HG03378 (cell line): Measurements from ENCODE around the gene BTBD1.

Source experiments
- ATAC-seq: cut with Tn5 transposase; IDR thresholded peaks from one replicate; pipeline ENCODE4 v1.9.1; 2021; ENCODE audit warnings: mild to moderate bottlenecking, moderate library complexity; ENCODE audit not compliant: unreplicated experiment

The BTBD1 gene

GRCh38 chr15:82995076-82995475, 72.0 kb downstream of the BTBD1 start:
- ATAC-seq: no peak

GRCh38 chr15:82993144-82993543, 73.9 kb downstream of the BTBD1 start:
- ATAC-seq: no peak

- no peak for ATAC-seq
Observed at GRCh38 chr15:82992436-82992998, 74.5 kb downstream of the BTBD1 start.

GRCh38 chr15:82986442-82986780, 80.6 kb downstream of the BTBD1 start:
- peak; percentile 6 for ATAC-seq

- ATAC-seq: peak; percentile 92
Observed at GRCh38 chr15:82985688-82986441, 81.2 kb downstream of the BTBD1 start, which contains the start of gene RAMAC. Gene RAMAC (plus strand): TSS chr15:82986210. CDS start chr15:82989019, 2,809 bp downstream.

GRCh38 chr15:82980981-82981380, 86.1 kb downstream of the BTBD1 start:
- no peak for ATAC-seq

- no peak for ATAC-seq
Observed at GRCh38 chr15:82979726-82980125, 87.3 kb downstream of the BTBD1 start.

GRCh38 chr15:82978438-82978837, 88.6 kb downstream of the BTBD1 start:
- no peak for ATAC-seq

GRCh38 chr15:82977076-82977475, 90.0 kb downstream of the BTBD1 start:
- no peak for ATAC-seq

- no peak for ATAC-seq
Observed at GRCh38 chr15:82972990-82973389, 94.1 kb downstream of the BTBD1 start.

GRCh38 chr15:82971218-82971984, 95.7 kb downstream of the BTBD1 start:
- ATAC-seq: no peak

GRCh38 chr15:82970696-82971095, 96.4 kb downstream of the BTBD1 start:
- no peak for ATAC-seq

- no peak for ATAC-seq
Observed at GRCh38 chr15:82970078-82970686, 96.9 kb downstream of the BTBD1 start.

- ATAC-seq: no peak
Observed at GRCh38 chr15:82969353-82969752, 97.7 kb downstream of the BTBD1 start.

- no peak for ATAC-seq
Observed at GRCh38 chr15:82968066-82968465, 99.0 kb downstream of the BTBD1 start.

- peak; percentile 78 for ATAC-seq
Observed at GRCh38 chr15:82966671-82967071, 100.4 kb downstream of the BTBD1 start.
